ENCODE data around the gene EPAS1.

Gene EPAS1

DNA sequence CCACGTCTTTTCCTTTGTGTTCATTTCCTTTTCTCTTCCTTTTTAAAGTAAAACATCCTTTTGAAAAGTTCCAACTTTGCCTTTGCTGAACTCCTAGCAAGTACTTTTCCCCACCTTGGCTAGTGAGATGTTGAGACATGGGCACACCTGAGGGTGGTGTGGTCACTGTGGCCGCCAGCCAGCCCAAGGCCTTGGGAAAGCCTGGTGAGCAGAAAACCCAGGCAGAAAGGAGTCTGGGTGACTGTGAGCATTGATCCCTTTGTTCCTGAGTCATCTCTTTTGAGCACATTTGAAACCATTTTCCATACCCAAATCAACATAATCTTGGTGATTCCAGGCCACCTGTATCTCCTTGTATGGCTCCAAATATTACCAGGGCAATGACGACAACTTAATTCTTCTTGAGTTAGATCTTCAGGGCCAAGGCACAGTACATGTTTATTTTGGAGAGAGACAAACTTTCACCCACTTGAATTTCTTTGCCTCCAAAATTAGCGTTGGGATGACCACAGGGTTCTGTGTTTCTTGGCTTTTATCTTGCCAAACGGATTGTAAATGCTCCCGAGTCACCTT lies 14.5 kb downstream of the EPAS1 start:
- no peak overlapping the region for H3K4me3 ChIP-seq (ENCODE audit: low read length)
- H3K4me2 ChIP-seq (ENCODE audit: low read depth, low read length) = no peak overlapping the region
- H4K20me1 ChIP-seq (ENCODE audit: insufficient read depth, low read length) = no peaks in the 10 kb centered on the region
- no peaks in the 10 kb centered on the region for H3K9me2 ChIP-seq (replicated peaks; ENCODE audit: insufficient read depth, low read length)
- H3K27me3 ChIP-seq (replicated peaks; ENCODE audit: insufficient read depth, low read length) = no peaks in the 10 kb centered on the region
- H3K27ac ChIP-seq (ENCODE audit: low read length) = no peak overlapping the region
- no peak overlapping the region for H2AFZ ChIP-seq (ENCODE audit: low read length)
- DNase-seq = no peak
- H3K36me3 ChIP-seq (replicated peaks; ENCODE audit: insufficient read depth, low read length) = no peaks in the 10 kb centered on the region
- H3K9ac ChIP-seq (ENCODE audit: low read length) = no peak overlapping the region
- no peak for TF ChIP-seq EZH2 (optimal IDR thresholded peaks at IDR 0.05; ENCODE audit: low read depth, low read length)
- TF ChIP-seq, protein P1, sequence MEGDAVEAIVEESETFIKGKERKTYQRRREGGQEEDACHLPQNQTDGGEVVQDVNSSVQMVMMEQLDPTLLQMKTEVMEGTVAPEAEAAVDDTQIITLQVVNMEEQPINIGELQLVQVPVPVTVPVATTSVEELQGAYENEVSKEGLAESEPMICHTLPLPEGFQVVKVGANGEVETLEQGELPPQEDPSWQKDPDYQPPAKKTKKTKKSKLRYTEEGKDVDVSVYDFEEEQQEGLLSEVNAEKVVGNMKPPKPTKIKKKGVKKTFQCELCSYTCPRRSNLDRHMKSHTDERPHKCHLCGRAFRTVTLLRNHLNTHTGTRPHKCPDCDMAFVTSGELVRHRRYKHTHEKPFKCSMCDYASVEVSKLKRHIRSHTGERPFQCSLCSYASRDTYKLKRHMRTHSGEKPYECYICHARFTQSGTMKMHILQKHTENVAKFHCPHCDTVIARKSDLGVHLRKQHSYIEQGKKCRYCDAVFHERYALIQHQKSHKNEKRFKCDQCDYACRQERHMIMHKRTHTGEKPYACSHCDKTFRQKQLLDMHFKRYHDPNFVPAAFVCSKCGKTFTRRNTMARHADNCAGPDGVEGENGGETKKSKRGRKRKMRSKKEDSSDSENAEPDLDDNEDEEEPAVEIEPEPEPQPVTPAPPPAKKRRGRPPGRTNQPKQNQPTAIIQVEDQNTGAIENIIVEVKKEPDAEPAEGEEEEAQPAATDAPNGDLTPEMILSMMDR (IDR thresholded peaks at IDR 0.05; ENCODE audit: low read length) = no peak
- no peak for TF ChIP-seq EZH2phosphoT487 (IDR thresholded peaks at IDR 0.05; ENCODE audit: low read length)
- H3K79me2 ChIP-seq (ENCODE audit: low read length) = no peaks in the 10 kb centered on the region
- no peaks in the 10 kb centered on the region for H3F3A ChIP-seq (ENCODE audit: insufficient read depth, low read length)
- no peaks in the 10 kb centered on the region for H3K4me1 ChIP-seq (ENCODE audit: low read length)
- no peaks in the 10 kb centered on the region for H3K9me3 ChIP-seq (replicated peaks; ENCODE audit: insufficient read depth, low read length)

DNA sequence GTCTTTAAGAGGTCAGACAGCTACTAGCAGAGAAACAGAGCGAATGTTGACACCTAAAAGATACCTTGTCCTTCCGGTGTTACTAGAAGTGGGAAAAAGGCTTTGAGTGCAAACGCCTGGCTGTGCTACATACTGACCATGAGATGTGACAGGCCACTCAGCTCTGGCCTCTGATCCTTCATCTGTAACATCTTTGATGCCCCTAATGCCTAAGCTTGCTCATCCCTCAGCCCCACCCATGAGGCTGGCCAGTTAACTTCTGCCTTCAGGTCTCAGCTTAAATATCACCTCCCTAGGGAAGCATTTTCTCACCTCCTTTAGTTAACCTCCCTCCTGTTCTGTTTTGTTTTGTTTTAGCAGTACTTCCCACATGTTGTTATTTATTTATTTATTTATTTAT lies 15.9 kb downstream of the EPAS1 start:
- no peaks in the 10 kb centered on the region for H3K9me2 ChIP-seq (replicated peaks; ENCODE audit: insufficient read depth, low read length)
- no peak overlapping the region for H3K27ac ChIP-seq (ENCODE audit: low read length)
- no peak for DNase-seq
- H3K27me3 ChIP-seq (replicated peaks; ENCODE audit: insufficient read depth, low read length) = no peaks in the 10 kb centered on the region
- H3K4me1 ChIP-seq (ENCODE audit: low read length) = no peaks in the 10 kb centered on the region
- H3K36me3 ChIP-seq (replicated peaks; ENCODE audit: insufficient read depth, low read length) = no peaks in the 10 kb centered on the region
- no peaks in the 10 kb centered on the region for H3K79me2 ChIP-seq (ENCODE audit: low read length)
- no peaks in the 10 kb centered on the region for H3F3A ChIP-seq (ENCODE audit: insufficient read depth, low read length)
- no peaks in the 10 kb centered on the region for H4K20me1 ChIP-seq (ENCODE audit: insufficient read depth, low read length)
- H2AFZ ChIP-seq (ENCODE audit: low read length) = no peak overlapping the region
- no peak overlapping the region for H3K9ac ChIP-seq (ENCODE audit: low read length)
- TF ChIP-seq, protein P1 (IDR thresholded peaks at IDR 0.05; ENCODE audit: low read length) = no peak
- TF ChIP-seq EZH2 (optimal IDR thresholded peaks at IDR 0.05; ENCODE audit: low read depth, low read length) = no peak
- no peak for TF ChIP-seq EZH2phosphoT487 (IDR thresholded peaks at IDR 0.05; ENCODE audit: low read length)
- H3K9me3 ChIP-seq (replicated peaks; ENCODE audit: insufficient read depth, low read length) = no peaks in the 10 kb centered on the region
- no peak overlapping the region for H3K4me2 ChIP-seq (ENCODE audit: low read depth, low read length)
- H3K4me3 ChIP-seq (ENCODE audit: low read length) = no peak overlapping the region

DNA sequence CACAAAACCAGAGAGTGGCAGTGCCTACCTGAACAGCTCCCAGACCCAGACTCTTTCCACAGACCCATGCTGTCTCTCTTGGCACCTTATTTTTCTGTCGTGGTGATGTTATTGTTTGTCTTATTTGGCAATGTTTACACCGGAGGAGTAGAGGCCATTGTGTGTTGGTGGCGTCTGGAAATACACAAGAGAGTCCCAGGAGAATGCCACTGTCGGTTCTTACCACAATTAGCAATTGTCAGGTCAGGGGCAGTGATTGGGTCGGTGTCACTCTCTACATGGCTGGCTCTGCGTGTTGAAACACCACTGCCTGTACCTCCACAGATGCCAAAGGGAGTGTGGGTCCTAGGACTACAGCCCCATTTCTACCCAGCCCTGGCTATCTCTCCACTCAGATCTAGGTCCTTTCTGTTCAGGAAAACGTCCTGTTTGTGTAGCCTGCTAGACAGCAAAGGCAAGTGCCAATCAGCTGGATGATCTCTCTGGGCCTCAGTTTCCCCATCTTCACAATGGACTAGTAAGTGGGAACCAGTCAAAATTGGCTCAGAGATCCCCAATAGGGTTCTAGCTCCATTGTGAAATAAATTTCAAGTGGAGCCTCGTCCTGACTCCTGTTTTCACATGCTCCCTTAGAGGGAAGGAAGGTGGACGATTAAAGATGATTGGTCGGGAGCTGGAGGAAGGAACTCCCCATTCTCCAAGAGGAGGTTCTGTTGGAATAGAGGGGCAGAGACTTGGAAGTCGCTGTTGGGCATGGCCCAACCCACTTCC lies 17.0 kb downstream of the EPAS1 start:
- H3K9me2 ChIP-seq (replicated peaks; ENCODE audit: insufficient read depth, low read length) = no peaks in the 10 kb centered on the region
- no peak overlapping the region for H2AFZ ChIP-seq (ENCODE audit: low read length)
- no peak overlapping the region for H3K4me3 ChIP-seq (ENCODE audit: low read length)
- TF ChIP-seq, protein P1 (IDR thresholded peaks at IDR 0.05; ENCODE audit: low read length) = no peak
- no peak for TF ChIP-seq EZH2phosphoT487 (IDR thresholded peaks at IDR 0.05; ENCODE audit: low read length)
- TF ChIP-seq EZH2 (optimal IDR thresholded peaks at IDR 0.05; ENCODE audit: low read depth, low read length) = no peak
- H3K79me2 ChIP-seq (ENCODE audit: low read length) = no peaks in the 10 kb centered on the region
- no peaks in the 10 kb centered on the region for H3K9me3 ChIP-seq (replicated peaks; ENCODE audit: insufficient read depth, low read length)
- no peaks in the 10 kb centered on the region for H3K27me3 ChIP-seq (replicated peaks; ENCODE audit: insufficient read depth, low read length)
- no peak overlapping the region for H3K4me2 ChIP-seq (ENCODE audit: low read depth, low read length)
- H4K20me1 ChIP-seq (ENCODE audit: insufficient read depth, low read length) = no peaks in the 10 kb centered on the region
- H3K9ac ChIP-seq (ENCODE audit: low read length) = no peak overlapping the region
- no peak for DNase-seq
- no peaks in the 10 kb centered on the region for H3K36me3 ChIP-seq (replicated peaks; ENCODE audit: insufficient read depth, low read length)
- H3F3A ChIP-seq (ENCODE audit: insufficient read depth, low read length) = no peaks in the 10 kb centered on the region
- no peaks in the 10 kb centered on the region for H3K4me1 ChIP-seq (ENCODE audit: low read length)
- no peak overlapping the region for H3K27ac ChIP-seq (ENCODE audit: low read length)

Measured in MM.1S (cell line).